GM10266 (cell line): ENCODE data around the gene ANXA5.

ENCODE experiments used
- DNase-seq: peaks from one replicate; pipeline ENCODE4 v3.0.0; 2012; ENCODE audit errors: extremely low spot score
- TF ChIP-seq, protein P1 (sequence below): IDR thresholded peaks from 2 replicates; pipeline ENCODE4 v1.5.1; 2012; ENCODE audit warnings: mild to moderate bottlenecking, low read depth; ENCODE audit not compliant: control insufficient read depth, insufficient read depth; ENCODE audit errors: missing control alignments

Gene ANXA5

DNA sequence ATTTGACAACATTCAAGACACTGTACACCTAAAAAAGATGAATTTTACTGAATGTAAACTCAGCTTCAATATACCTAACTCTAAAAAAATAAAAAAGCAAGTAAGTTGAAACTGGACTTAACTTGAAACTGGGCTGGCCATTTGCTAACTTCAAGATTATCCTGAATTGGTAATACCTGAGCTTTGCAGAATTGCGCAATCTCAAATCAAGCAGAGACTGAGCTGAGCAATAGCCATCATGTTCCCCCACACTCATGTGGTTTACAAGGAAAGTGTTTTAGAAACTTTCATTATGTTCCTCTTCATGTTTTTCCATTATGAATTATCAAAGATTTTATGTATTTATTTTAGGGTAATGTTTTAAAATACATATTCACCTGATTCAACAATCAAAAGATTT is 38.7 kb downstream of the ANXA5 start:
- TF ChIP-seq, protein P1, sequence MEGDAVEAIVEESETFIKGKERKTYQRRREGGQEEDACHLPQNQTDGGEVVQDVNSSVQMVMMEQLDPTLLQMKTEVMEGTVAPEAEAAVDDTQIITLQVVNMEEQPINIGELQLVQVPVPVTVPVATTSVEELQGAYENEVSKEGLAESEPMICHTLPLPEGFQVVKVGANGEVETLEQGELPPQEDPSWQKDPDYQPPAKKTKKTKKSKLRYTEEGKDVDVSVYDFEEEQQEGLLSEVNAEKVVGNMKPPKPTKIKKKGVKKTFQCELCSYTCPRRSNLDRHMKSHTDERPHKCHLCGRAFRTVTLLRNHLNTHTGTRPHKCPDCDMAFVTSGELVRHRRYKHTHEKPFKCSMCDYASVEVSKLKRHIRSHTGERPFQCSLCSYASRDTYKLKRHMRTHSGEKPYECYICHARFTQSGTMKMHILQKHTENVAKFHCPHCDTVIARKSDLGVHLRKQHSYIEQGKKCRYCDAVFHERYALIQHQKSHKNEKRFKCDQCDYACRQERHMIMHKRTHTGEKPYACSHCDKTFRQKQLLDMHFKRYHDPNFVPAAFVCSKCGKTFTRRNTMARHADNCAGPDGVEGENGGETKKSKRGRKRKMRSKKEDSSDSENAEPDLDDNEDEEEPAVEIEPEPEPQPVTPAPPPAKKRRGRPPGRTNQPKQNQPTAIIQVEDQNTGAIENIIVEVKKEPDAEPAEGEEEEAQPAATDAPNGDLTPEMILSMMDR: no peak
- no peak for DNase-seq

DNA sequence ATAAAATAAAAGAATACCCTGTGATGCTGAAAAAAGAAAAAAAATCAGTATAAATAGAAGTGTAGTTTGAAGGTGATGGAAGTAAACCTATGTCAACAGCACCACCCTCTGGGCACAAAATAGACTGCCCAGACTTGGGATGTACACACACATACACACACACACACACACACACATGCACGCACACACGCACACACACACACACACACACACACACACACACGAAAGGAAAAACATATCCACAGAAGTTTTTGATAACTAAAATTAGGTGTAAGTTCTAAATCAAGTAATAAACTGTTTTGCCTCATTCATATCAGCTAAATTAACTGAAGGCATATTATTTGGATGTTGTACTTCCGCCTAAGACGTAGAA is 40.5 kb downstream of the ANXA5 start:
- TF ChIP-seq, protein P1: peak; percentile 45
- peak; percentile 31 for DNase-seq

DNA sequence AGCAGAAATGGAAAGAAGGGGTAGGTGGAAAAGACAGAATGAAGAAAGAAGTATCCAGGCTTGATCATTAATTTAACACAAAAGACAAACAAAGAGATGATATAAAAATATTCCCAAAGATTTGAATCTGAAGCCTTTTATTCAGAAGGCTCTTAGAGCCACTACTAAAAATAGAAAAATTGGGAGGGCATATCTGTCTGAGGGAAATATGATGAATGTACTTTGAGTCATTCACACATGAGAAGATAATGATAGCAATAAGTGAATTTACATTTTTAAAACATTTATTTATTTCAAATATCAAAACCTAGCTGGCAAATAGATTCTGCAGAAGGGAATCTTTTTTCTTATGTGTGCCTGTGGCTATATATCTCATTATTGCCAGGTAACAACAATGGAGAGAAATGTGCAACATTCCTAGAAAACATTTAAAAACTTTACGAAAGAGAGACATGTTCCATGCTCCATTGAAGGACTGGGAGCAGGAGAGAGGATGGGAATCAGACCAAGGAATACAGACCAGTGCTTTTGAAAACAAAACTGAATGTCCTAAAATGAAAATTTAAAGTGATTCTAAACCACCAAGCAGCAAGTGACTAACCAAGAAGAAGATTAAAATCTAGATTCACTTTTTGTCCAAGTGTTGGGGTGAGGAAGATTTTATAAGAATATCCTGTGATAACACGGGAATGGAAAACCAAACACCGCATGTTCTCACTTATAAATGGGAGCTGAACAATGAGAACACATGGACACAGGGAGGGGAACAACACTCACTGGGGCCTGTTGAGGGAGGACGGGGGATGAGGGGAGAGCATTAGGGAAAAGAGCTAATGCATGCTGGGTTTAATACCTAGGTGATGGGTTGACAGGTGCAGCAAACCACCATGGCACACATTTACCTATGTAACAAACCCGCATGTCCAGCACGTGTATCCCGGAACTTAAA is 41.2 kb downstream of the ANXA5 start:
- no peak for DNase-seq

DNA sequence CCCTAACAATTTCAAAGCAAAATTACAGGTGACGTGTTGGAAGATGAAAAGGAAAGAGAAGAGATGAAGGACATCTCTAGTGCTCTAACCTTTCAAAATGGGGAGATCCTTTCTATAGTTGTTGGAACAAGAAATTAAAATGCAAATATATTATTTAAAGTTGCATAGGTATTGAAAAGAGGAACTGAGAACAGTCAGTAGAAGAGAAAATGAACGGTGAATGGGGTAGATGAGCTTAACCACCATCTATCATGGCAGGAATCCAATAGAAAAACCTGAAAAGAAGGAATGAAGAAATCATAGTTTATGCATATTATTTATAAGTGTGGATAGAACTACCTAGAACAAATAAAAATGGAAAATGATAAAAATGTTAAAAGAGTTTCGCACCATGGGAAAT is 42.0 kb downstream of the ANXA5 start:
- peak; percentile 12 for DNase-seq
- TF ChIP-seq, protein P1: no peak

More for the DNA sequence above, 41.2 kb downstream of the ANXA5 start:
- TF ChIP-seq, protein P1: no peak

DNA sequence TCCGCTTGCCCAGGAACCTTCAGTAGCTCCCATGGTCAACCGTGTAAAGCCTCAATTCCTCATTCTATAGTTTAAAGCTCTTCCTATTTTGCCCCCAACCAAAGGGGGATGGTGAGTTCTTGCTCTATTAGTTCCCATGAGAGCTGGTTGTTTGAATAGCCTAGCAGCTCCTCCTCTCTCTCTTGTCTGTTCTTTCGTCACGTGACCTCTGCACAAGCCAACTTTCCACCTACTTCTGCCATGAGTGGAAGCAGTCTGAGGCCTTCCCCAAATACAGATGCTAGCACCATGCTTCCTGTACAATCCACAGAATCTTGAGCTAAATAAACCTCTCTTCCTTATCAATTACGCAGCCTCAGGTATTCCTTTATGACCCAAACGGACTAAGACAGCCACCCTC is 42.8 kb downstream of the ANXA5 start:
- TF ChIP-seq, protein P1: no peak
- DNase-seq: no peak

DNA sequence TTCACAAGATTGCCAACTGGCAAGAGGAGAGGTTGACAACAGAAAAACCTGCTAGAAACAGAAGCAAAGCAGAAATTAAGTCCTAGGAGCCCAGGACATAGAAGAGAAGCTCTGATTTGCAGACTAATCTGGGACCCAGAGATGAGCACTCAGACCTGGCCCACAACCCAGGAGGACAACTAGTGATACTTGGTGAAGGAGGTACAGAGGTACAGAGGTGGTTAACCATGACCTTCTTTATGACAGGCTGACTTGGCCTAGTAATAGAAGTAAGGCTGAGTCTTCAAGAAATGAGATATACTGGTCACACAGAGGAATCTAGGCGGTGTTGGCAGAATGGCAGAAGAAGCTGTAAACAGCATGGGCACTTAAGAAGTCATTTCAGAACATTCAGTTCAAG is 43.6 kb downstream of the ANXA5 start:
- TF ChIP-seq, protein P1: no peak
- DNase-seq: no peak

DNA sequence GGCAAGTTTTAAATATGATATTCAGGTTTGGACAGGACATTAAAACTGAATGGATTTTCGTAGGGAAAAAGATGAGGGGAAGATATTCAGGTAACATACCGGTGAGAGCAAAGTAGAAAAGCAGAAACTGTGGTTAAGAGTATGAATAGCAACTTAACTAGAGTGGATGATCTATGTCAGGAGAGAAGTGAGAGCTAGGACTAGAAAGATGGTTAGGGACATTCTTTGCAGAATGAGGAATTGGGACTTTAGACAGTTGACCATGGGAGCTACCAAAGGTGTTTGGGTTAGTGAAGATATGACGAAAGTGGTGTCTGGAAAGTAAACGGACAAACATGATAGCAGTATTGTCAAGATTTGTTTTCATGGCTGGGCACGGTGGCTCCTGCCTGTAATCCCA is 45.2 kb downstream of the ANXA5 start:
- TF ChIP-seq, protein P1: no peak

More for the DNA sequence above, 45.2 kb downstream of the ANXA5 start:
- no peak for DNase-seq
